ENCODE data around the gene ARSA. TPM values are rescaled to one million over a fixed set of nuclear protein-coding genes. Genes with fewer than 3 reads are reported as not detected.

Gene ARSA
- total RNA-seq, 1 experiment from 2014 or later, result 16.4 TPM

GRCh38 chr22:50611341-50612060 lies 16.5 kb downstream of the ARSA start:
- Histone ChIP-seq H2AFZ (ENCODE audit: low read depth, low read length, poor library complexity, severe bottlenecking) (no peak overlapping the region), H4K20me1 (ENCODE audit: insufficient read depth) (no peaks in the 10 kb centered on the region), H3K4me3 (replicated peaks in 1 of 2; ENCODE audit: low read depth in 1 of 2, low read length in 2 of 2) (no peak overlapping the region), H3K4me2 (ENCODE audit: low read length) (no peak overlapping the region), H3K9ac (ENCODE audit: low read length) (no peak overlapping the region), H3K9me3 (ENCODE audit: control insufficient read depth in 1 of 2, insufficient read depth in 1 of 2, low read depth in 1 of 2, low read length in 2 of 2) (no peaks in the 10 kb centered on the region), H3K27me3 (ENCODE audit: insufficient read depth, low read length) (no peaks in the 10 kb centered on the region), H3K27ac (ENCODE audit: low read depth, low read length) (no peak overlapping the region), H3K79me2 (ENCODE audit: insufficient read depth, low read length) (no peaks in the 10 kb centered on the region), H3K4me1 (ENCODE audit: control insufficient read depth in 1 of 2, insufficient read depth in 2 of 2, low read length in 2 of 2) (peaks cover 19 to 28% of the 10 kb centered on the region in 2 experiments), H3K36me3 (ENCODE audit: control insufficient read depth in 1 of 2, insufficient read depth in 2 of 2, low read length in 2 of 2) (no peaks in the 10 kb centered on the region), H3K9me2 (ENCODE audit: insufficient read depth) (no peaks in the 10 kb centered on the region)
- RAD21 ChIA-PET (ENCODE audit: low non-redundant PET in 1 of 2, low total read pairs in 2 of 2, uncharacterized antibody in 2 of 2, unreplicated experiment in 2 of 2), result no interaction called here
- TF ChIP-seq FOSL1 (IDR thresholded peaks at IDR 0.05; ENCODE audit: low read depth) (no peak), ZNF274 (IDR thresholded peaks at IDR 0.05; ENCODE audit: low read depth, low read length) (no peak), EZH2phosphoT487 (IDR thresholded peaks at IDR 0.05; ENCODE audit: borderline replicate concordance) (no peak), ELF1 (IDR thresholded peaks at IDR 0.05; ENCODE audit: borderline replicate concordance, low read depth) (no peak), CTCF (IDR thresholded peaks at IDR 0.05 in 2 of 3, conservative IDR thresholded peaks at IDR 0.05 in 1 of 3; ENCODE audit: borderline replicate concordance in 1 of 3, insufficient read depth in 1 of 3, low read depth in 2 of 3, low read length in 2 of 3) (no peak), YY1 (IDR thresholded peaks at IDR 0.05; ENCODE audit: extremely low read depth, insufficient replicate concordance, low read depth, low read length) (no peak), SRF (IDR thresholded peaks at IDR 0.05; ENCODE audit: low read depth) (no peak), CEBPB (IDR thresholded peaks at IDR 0.05; ENCODE audit: low read depth) (no peak), ATF3 (IDR thresholded peaks at IDR 0.05) (no peak), MAX (IDR thresholded peaks at IDR 0.05) (no peak), CBX3 (IDR thresholded peaks at IDR 0.05; ENCODE audit: low read depth) (no peak), EZH2 (IDR thresholded peaks at IDR 0.05) (no peak), SIN3A (IDR thresholded peaks at IDR 0.05; ENCODE audit: low read depth) (no peak), EGR1 (IDR thresholded peaks at IDR 0.05; ENCODE audit: low read depth) (no peak), REST (IDR thresholded peaks at IDR 0.05; ENCODE audit: low read depth) (no peak)
- DNase-seq (ENCODE audit: low read depth, low spot score) (no peak), ATAC-seq (no peak)
- intact Hi-C loops (cut with micrococcal nuclease), result loop anchor here (2.0 kb wide), 1 partner anchor 29 kb away; the partner anchor contains the start of gene CHKB
- BruUV-seq (replicated peaks), result no TSS peak
- CTCF ChIA-PET, result no interaction called here
- POLR2A ChIA-PET, result no interaction called here
